Measurements from ENCODE around the gene PHF5A. TPM values are rescaled to one million over a fixed set of nuclear protein-coding genes. Genes with fewer than 3 reads are reported as not detected.

PHF5A gene
- total and polyA plus RNA-seq, 12 donors: 18.2 to 50.8 (median 29.3) TPM

DNA sequence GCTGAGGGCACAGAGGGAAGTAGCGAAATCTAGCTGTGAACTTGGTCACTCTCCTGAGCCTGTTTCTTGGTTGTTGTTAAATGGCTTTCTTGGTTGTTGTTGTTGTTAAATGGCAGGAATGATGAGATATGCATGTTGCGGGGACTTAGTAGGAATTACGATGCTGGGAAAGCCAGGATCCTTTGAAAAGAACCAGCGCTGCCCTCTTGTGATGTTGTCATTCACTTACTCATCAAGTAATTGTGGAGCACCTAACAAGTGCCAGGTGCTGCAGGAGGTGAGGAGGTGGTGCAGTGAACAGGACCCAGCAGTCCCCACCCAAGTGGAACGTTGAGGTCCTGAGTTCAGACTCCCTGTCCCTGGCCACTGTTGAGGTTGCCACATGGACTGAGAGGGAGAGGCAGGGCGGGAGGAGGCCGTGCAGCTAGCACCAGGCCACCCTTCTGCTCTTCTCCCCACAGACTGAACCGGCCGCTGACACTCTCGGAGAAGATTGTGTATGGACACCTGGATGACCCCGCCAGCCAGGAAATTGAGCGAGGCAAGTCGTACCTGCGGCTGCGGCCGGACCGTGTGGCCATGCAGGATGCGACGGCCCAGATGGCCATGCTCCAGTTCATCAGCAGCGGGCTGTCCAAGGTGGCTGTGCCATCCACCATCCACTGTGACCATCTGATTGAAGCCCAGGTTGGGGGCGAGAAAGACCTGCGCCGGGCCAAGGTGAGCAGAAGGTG lies 39.0 kb upstream of the PHF5A start:
- TF ChIP-seq, protein P1, sequence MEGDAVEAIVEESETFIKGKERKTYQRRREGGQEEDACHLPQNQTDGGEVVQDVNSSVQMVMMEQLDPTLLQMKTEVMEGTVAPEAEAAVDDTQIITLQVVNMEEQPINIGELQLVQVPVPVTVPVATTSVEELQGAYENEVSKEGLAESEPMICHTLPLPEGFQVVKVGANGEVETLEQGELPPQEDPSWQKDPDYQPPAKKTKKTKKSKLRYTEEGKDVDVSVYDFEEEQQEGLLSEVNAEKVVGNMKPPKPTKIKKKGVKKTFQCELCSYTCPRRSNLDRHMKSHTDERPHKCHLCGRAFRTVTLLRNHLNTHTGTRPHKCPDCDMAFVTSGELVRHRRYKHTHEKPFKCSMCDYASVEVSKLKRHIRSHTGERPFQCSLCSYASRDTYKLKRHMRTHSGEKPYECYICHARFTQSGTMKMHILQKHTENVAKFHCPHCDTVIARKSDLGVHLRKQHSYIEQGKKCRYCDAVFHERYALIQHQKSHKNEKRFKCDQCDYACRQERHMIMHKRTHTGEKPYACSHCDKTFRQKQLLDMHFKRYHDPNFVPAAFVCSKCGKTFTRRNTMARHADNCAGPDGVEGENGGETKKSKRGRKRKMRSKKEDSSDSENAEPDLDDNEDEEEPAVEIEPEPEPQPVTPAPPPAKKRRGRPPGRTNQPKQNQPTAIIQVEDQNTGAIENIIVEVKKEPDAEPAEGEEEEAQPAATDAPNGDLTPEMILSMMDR (IDR thresholded peaks at IDR 0.05): no peak
- TF ChIP-seq POLR2A (IDR thresholded peaks at IDR 0.05): no peak
- intact Hi-C loops (cut with DNase I): loop anchor here in 1 of 2 donors (5.0 kb wide), 1 partner anchor 50 kb away; no protein-coding TSS in a partner anchor
- Histone ChIP-seq H3K4me1 (replicated peaks in 1 of 2) (peaks cover 18 to 23% of the 10 kb centered on the region in 2 donors), H3K36me3 (replicated peaks in 1 of 2) (peaks cover 0 to 38% of the 10 kb centered on the region in 2 donors), H3K27ac (no peak overlapping the region), H3K9me3 (replicated peaks in 1 of 3) (no peaks in the 10 kb centered on the region), H3K27me3 (no peaks in the 10 kb centered on the region), H3K4me3 (no peak overlapping the region)
- no peak for DNase-seq
- WGBS, 4 donors: 92 to 94% (median 93%) methylated on average over 9 to 23 of the region's 23 CpGs

DNA sequence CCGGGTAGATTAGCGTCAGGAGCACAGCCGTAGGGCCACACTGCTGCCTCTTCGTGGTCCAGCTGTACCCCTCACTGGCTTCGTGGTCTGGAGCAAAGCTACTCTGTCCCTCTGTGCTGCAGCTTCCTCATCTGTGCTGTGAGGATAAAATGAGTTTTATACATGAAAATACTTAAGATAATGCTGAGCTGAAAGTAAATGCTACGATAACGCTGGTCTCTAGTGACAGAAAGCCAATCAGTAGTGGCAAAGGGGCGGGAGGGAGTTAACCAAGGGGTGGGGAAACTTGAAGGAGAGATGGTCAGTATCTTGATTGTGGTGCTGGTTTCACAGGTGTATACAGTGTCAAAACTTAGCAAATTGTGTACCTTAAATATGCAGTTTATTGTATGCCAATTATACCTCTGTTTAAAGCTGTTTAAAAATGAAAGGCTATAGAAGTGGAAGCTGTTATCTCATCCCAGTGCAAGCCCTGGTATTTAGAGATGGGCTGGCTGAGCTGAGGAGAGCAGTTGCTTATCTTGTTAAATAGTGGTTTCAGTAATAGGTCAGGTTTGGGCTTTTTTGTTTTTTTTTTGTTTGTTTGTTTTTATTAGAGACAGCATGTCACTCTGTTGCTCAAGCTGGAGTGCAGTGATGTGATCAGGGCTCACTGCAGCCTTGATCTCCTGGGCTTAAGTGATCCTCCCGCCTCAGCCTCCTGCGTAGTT lies 37.2 kb upstream of the PHF5A start:
- WGBS, 4 donors: 89 to 92% (median 91%) methylated on average over 10 of the region's 10 CpGs

GRCh38 chr22:41504816-41505215 lies 36.3 kb upstream of the PHF5A start:
- DNase-seq: no peak
- Histone ChIP-seq H3K27ac (peak overlapping the region in 1 of 5 donors; percentile 61), H3K36me3 (replicated peaks in 1 of 2) (peaks cover 0 to 43% of the 10 kb centered on the region in 2 donors), H3K9me3 (replicated peaks in 1 of 3) (no peaks in the 10 kb centered on the region), H3K4me1 (replicated peaks in 1 of 2) (peaks cover 6 to 11% of the 10 kb centered on the region in 2 donors), H3K27me3 (no peaks in the 10 kb centered on the region), H3K4me3 (no peak overlapping the region)
- TF ChIP-seq, protein P1 (IDR thresholded peaks at IDR 0.05): no peak
- no peak for TF ChIP-seq POLR2A (IDR thresholded peaks at IDR 0.05)
- intact Hi-C loops (cut with DNase I): loop anchor here in 1 of 2 donors (5.0 kb wide), 1 partner anchor 48 kb away; no protein-coding TSS in a partner anchor
- WGBS, 4 donors: 73 to 95% (median 77%) methylated on average over 4 of the region's 4 CpGs

More for the DNA sequence above, 37.2 kb upstream of the PHF5A start:
- no peak for TF ChIP-seq POLR2A (IDR thresholded peaks at IDR 0.05)
- TF ChIP-seq, protein P1 (IDR thresholded peaks at IDR 0.05): no peak
- H3K36me3 ChIP-seq (replicated peaks in 1 of 2): peaks cover 0 to 47% of the 10 kb centered on the region in 2 donors
- no peaks in the 10 kb centered on the region for H3K9me3 ChIP-seq (replicated peaks in 1 of 3)
- DNase-seq: no peak
- no peak overlapping the region for H3K4me3 ChIP-seq
- intact Hi-C loops (cut with DNase I): loop anchor here in 1 of 2 donors (5.0 kb wide), 1 partner anchor 48 kb away; no protein-coding TSS in a partner anchor
- H3K27ac ChIP-seq: no peak overlapping the region
- peaks cover 6 to 11% of the 10 kb centered on the region in 2 donors for H3K4me1 ChIP-seq (replicated peaks in 1 of 2)
- H3K27me3 ChIP-seq: no peaks in the 10 kb centered on the region

GRCh38 chr22:41504397-41504796 lies 35.9 kb upstream of the PHF5A start:
- peak; percentile 75 to 90 (median 88) for DNase-seq
- TF ChIP-seq, protein P1 (IDR thresholded peaks at IDR 0.05): no peak
- peak in 1 of 2 donors; percentile 19 for TF ChIP-seq POLR2A (IDR thresholded peaks at IDR 0.05)
- Histone ChIP-seq H3K4me3 (no peak overlapping the region), H3K9me3 (replicated peaks in 1 of 3) (no peaks in the 10 kb centered on the region), H3K27me3 (no peaks in the 10 kb centered on the region), H3K27ac (peak overlapping the region in 3 of 5 donors; percentile 21 to 66 (median 61)), H3K4me1 (replicated peaks in 1 of 2) (peaks cover 6 to 11% of the 10 kb centered on the region in 2 donors), H3K36me3 (replicated peaks in 1 of 2) (peaks cover 0 to 44% of the 10 kb centered on the region in 2 donors)
- 32 to 52% (median 46%) methylated on average over 7 of the region's 7 CpGs for WGBS, 4 donors
- intact Hi-C loops (cut with DNase I): no loop called here

Data from adrenal gland (tissue), 12 donors.